HS-27A (cell line): Measurements from ENCODE around the gene TSFM.

Experiments
- DNase-seq: peaks from one replicate; pipeline ENCODE4 v3.0.0-alpha.2; 2012; ENCODE audit warnings: low read depth, missing footprints

TSFM gene

DNA sequence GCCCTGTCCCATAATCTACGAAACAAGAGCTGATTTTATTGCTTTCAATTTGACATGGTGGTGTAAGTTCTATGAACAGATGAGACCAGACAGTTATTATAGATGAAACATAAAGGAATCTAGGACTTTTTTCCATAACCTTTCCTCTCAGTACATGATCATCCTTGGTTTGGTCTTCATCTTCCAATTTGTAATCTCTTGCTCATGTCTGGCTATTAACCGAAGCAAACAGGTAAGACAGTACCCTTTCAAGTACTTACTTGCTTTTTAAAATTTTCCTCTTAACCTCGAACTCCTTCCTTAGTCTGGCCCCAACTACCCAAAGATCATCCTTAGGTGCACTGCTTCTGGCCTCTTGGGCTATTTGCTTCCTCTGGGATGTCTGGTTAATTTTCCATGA lies 36.6 kb upstream of the TSFM start:
- DNase-seq, result no peak

DNA sequence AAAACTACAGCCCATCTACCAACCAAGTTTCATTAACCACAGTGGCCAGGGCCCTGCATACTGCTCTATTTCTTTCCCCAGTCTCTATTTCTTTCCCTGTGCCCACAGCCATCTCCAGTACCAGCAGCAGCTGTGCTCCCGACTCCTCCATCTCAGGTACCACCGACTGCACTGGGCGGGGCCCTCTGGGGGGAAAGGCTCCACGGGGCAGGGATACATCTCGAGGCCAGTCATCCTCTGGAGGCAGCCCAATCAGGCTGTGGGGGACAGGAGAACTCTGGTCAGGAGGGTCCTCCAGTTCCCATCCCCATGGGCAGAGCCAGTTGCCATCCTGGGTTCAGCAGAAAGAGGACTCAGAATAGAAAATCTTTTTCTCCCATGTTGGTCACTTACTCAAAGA lies 33.5 kb upstream of the TSFM start:
- no peak for DNase-seq

DNA sequence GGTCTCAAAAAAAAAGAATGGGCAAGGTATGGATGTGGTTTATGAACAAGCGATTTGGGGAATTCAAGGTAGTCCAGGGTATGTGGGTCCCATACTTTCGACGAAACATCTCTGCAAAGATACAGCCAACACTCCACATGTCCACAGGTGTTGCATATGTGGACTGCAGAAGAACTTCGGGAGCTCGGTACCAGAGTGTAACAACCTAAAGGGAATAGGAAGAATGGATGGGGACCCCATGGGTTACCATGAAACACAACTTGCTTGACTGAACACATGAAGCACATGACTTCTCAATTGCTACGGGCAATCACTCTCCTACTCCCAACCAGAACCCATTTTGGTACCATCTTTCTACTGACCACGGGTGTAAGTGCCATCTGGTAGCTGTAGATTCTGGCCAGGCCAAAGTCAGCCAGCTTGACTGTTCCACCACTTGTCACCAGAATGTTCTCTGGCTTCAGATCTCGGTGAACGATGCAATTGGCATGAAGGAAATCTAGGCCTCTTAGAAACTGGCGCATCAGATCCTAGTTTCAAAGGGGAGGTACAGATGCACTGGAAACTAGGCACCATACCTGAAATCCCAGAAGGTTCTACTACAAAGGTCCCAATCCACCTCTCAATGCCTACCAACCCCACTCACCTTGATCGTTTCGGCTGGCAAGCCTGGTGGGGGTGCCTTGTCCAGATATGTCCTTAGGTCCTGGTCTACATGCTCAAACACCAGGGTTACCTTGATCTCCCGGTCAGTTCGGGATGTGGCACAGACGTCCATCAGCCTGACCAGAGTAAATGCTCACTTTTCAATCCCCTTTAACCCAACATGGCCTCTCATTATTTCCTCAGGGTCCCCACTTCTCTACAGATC lies 31.8 kb upstream of the TSFM start:
- no peak for DNase-seq

DNA sequence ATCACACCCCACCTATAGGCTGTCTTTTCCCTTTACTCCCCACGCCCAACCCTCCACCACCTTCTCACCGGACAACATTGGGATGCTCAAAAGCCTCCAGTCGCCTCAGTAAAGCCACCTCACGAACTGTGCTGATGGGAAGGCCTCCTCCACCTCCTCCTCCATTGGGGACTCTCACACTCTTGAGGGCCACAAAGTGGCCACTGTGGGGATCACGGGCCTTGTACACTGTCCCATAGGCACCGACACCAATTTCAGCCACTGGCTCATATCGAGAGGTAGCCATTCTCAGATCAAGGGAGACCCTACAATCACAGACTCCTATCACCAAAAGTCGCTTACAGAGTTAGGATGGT lies 31.2 kb upstream of the TSFM start:
- DNase-seq, result no peak

DNA sequence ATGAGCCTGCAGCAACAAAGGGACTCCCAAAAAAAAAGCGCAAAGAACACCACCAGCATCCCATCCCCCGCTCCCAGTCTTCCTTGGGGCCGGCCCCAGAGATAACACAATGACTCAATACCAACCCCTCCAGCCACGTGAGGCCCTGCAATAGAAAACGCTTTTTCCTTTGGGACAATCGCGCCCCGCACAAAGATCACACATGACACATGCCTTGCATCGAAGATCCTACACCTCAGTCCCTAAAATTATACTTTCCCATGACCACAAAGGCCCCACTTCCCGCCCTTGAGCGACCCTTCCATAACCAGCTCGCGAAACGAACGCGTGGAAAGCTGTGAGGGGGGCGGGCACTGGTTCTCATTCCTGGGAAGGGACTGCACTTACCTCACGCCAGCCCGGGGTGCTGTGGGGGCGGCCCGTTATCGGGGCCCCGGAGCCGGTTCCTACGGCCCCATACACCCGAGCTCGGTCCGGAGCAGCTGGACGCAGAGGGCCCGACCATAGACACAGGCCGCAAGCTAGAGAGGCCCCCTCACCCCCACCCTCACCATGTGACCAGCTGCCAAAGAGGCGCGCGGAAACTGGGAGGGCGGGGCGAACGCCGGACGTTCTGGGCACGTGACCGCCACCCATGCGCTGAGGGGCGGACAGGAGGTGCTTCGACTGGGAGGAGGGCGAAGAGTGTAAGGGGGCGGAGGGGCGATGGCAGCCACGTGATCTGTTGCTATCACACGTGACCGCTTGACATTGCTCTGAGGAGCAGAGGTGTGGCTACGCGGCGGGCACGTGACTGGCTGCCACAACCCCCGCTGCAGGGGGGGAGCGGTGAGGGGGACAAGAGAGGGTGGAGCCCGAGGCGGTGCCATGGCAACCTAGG lies 30.6 kb upstream of the TSFM start, which contains the start of gene CDK4:
TSS of gene CDK4 (minus strand) at position 523 of the 880 bp plus-strand sequence. CDS start 593 bp downstream, outside the sequence.
- peak; percentile 95 for DNase-seq

DNA sequence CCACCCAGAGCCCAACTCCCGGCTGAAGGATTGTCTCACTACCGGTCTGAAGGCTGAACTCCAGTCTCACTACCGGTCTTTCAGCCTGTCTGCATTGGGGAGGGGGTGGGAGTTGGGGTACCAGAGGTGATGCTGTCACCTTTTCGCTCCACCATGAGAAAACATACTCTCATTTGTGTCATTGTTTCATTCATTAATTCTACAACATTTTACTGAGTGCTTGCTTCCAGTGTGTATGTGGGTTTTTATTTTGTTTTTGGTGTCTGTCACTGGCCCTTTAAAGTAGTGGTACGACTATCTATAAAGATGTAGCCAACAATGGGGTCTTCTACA lies 30.0 kb upstream of the TSFM start:
- no peak for DNase-seq

DNA sequence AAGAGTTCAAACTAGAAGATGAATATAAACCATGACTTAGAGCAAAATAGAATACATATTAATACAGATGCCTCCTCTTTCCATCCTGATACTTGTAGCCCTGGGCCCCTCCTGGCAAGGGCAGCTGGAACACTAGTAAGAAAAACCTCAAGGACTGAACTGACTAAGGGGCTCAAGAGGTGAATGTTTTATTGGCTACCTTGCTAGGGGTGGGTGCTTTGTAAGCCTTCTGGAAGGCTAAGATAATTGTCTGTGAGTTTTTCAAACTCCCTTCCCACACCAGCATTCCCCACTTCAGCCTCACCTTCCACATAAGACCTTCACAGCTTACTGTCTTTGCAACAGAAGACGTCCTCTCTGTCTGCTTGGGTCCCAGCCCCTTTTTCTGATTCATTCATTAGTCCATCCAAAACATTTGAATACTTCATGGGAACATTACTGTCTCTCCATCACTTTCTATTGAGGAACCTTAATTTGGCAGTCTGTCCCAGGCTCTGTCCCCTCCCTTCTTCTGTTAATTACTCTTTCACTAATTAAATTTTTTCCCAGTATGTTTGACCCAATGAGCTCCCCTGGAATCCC lies 28.7 kb upstream of the TSFM start:
- DNase-seq, result no peak

DNA sequence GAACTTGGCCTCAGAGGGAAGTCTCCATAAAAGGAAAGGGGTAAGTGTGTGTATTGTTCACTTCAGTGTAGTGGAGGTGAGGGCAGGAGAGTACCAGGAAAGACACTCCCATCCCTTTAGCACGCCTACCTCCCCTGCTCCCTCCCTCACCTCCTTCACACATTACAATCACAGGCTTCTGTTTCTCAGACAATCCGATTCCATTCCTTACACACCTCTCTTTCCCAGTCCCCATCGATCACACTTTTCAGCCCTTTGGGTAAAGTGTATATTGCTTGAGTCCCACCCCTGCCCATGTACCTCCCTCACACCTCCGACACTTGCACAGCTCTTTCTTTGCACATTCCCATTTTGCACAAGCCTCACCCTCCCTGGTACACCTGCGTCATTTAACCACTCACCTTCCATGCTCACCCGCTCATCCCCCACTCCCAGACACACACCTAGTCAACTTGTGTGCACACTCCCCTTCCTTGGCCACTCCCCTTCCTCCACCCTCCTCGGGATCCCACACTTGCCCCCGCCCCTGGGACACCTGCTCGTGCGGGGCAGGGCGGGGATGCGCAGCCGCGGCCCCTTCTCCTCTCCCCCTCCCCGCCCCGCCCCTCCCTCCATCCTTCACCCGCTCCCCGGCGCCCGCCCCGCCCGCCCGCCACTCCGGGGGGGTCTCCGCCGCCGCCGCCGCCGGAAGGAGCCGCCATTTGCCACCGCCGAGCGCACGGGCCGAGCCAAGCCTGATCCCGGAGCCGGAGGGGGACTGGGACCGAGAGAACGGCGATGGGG lies 28.0 kb upstream of the TSFM start, which contains the start of gene MARCHF9:
TSS of gene MARCHF9 (plus strand) at position 693 of the 783 bp plus-strand sequence. CDS start 426 bp downstream, outside the sequence.
- no peak for DNase-seq

DNA sequence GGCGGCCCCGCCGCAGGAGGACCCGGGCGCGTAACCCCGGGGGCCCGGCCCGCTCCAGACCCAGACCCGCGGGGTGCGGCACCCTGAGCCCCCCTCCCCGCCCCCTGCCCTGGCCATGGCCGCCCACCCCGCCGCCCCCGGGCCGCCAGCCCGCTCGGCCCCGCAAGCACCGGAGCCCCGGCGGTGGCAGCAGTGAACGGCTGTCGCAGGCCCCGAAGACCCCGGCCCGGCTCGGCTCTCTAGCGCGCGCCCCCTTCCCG lies 27.5 kb upstream of the TSFM start:
- DNase-seq, result no peak

DNA sequence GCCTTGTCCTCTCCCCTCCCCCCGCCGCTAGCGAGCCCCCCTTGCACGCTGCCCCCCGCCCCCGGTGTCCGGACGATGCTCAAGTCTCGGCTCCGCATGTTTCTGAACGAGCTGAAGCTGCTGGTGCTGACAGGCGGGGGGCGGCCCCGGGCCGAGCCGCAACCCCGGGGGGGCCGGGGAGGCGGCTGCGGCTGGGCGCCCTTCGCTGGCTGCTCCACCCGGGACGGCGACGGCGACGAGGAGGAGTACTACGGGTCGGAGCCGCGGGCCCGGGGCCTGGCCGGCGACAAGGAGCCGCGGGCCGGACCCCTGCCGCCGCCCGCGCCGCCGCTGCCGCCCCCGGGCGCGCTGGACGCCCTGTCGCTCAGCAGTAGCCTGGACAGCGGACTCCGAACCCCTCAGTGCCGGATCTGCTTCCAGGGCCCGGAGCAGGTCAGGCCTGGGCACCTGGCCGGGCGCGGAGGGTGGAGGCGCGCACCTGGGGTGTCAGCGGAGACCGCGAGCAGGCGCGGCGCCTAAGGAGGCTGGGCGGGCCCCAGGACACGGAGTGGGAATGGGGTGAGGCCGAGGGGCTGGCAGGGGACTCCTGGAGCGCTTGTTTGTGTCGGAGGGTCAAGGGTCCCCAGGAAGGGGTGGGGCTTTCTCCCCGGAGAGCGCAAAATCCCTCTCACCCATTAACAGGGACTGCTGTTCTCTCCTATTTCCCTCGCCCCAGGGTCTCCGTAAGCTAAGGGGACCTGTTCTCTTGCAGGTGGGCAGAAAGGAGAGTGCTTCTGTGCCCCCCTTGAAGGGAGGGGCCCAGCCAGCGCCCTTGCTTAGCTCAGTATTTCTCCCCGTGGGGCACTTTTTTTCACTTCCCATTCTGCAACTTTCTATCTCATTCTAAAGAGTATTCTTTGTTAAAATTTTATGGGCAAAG lies 26.9 kb upstream of the TSFM start:
- DNase-seq, result no peak

DNA sequence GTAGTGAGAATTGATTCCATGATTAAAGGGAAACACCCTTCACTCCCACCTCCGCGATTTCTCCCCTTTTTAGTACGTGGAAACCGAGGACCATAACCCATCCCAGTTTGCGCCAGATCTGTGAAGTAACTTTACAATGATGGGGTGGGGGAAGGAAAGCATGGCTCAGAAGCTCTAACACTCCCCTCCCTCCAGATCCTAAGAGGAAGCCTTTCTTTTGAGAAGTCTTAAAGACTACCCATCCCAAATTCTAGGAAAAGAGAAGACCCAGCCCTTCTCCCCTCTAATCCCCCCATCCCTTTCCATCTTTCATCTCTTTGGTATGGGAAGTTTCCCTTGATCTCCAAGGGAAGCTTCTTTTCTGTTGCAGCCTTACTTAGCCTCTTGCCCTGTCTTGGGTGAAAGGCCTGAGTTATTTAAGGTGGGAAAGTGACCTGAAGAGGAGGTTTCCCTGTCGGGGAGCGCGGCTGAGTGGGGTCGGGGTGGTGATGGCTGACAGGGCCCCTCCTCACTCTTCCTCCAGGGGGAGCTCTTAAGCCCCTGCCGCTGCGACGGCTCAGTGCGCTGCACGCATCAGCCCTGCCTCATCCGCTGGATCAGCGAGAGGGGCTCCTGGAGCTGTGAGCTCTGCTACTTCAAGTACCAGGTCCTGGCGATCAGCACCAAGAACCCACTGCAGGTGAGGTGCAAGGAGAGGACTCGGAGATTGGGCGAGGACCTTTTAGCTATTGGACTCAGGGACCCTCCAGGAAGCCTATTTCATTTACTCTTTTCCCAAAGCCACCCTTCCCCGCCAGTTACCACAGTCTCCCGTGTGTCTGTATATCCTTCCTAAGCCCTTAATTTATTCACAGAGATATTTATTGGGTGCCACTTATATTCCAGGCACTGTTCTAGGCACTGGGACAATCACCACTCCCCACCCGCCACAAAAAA lies 25.9 kb upstream of the TSFM start:
- DNase-seq, result no peak

DNA sequence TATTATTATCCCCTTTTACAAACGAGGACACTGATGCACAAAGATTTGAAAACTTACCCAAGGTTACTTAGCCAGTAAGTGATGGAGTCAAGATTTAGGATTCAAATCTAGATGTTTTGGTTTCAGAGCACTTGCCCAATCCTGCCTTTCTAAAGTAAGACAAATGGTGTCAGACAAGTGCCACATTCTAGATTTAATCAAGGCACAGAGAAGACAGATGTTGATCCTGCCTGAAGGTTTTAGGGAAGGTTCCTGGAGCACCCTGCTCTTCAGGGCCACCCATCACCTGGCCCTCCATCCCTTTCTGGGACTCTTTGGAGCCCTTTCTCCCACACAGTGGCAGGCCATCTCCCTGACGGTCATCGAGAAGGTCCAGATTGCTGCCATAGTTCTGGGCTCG lies 24.8 kb upstream of the TSFM start:
- DNase-seq, result no peak

DNA sequence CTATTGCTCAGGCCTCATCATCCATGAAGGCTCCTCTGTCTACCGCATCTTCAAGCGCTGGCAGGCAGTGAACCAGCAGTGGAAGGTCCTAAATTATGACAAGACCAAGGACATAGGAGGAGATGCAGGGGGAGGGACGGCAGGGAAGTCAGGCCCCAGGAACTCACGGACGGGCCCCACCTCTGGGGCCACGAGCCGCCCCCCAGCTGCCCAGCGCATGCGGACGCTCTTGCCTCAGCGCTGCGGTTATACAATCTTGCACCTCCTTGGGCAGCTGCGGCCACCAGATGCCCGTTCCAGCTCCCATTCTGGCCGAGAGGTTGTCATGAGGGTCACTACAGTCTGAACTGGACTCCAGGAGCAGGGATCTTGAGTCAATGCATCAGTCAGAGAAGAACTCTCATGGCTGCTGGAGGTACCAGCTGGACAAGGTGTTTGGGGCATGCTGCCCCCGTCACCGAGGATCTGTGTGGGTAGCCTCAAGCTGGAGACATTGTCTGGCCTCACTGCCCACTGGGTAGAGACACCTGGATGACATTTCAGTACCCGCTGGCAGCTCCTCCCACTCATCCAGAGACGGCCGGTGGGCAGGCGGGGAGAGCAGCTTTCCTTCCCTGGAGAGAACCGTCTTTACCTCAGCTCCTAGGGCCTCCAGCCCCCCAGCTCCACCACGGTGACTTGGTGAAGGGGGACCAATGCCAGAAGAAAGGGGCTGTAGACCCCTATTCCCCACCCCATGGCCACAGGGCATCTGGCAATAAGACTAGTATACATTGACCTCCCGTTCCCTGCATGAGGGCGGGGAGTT lies 23.8 kb upstream of the TSFM start:
- no peak for DNase-seq

DNA sequence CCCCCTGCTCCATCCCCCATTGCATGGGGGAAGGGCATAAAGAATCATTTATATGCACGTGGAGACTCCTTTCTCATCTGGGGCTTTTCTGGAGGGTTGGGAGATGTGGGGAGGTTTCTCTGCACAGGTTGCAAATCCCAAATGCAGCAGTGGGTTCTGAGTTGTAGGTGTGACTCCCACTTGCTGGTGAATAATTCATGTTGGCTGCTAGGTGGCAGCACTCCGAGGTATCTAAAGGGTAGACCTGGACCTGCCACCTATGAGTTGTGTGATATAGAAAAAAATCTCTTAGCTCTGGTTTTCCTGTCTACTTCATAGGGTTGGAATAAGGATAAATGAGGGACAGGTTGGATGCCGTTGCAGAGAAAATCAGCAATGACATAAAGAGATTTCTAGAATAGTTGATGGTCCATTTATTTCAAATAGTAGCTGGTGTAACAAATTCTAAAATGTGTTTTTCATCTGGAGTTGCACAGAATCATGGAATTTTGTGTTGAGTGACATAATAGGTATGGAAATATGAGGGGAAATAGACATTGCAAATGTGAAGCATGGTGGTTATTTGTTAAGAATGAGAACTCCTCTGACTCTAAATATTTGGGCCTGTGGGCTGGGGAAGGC lies 23.1 kb upstream of the TSFM start:
- no peak for DNase-seq

DNA sequence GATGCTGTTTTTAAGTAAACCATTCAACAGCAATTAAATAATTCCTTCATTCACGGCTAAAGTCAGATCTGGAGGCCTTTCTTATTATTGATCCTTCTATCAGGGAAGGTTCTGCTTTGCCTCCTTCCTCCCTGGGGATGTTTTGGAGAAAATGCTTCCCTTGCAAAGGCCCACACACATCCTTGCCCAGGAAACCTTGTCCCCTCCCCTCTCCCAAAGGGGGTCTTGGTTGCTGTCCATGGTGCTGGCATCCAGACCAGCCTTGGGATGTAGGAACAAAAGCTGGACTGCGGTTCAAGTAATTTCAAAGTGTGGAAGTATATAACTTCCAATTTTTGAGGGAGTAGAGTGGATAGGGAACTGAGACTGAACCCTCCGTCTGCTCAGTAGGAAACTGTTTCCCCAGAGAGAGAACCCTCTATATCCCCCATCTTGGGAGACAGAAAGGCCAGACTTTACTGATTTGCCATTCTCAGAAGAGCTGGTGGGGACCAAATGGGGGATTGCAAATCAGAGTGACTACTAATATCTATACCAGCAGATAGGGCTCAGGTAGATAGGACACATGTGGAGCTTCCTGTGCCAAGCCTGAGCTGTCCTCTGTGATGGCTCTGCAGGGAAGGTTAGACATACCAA lies 22.1 kb upstream of the TSFM start:
- no peak for DNase-seq

DNA sequence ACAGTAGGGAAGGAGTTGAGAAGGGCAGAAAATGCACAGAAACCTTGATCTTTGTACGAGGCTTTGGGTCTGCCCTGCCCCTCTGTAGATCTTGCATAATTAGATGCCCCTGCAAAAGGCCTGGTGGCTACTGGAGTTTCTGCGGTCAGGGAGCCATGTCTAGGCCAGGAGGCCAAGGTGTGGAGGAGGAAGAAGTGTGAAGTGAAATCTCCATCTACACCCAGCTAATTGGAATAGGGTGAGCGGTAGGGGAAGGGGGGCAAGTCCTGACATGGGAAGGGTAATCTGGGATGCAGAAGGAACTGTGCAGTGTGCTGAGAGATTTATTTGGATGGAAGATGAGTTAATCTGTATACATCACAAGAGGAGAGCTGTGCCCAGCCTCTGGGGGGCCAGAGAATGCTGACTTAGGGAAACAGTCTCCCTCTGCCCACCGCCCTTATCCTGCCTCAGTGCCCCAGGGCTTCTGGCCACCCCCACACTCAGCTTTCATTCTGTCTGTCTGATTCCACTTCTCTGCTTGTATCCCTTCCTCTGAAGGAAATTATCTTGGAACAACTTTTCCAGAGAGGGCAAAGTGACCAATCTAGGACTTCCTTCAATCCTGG lies 21.1 kb upstream of the TSFM start:
- no peak for DNase-seq

DNA sequence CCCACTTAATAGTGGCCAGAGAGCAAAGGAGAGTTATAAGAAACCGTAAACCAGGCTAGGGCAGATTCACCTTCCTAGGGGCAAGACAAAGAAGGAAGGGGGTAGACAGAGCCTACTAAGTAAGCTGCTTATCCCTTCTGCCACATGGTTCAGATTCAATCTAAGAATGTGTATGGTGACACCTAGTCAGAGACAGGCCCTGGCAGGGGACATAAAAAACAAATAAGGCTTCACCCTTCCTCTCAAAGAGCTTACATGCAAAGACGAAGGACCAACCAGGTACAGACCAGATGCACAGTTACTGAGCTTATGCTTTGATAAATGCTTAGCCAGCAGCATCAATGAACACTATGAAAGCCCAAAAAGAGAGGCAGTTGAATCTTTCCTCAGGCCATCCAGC lies 20.1 kb upstream of the TSFM start:
- DNase-seq, result no peak
